ENCODE results near the gene SBF1. TPM values are rescaled to one million over a fixed set of nuclear protein-coding genes. Genes with fewer than 3 reads are reported as not detected.

The SBF1 gene
- total and polyA plus RNA-seq, 2 donors (not counting 1 experiment from before 2014, with no cell fraction given) = 13.5 to 75.8 TPM

DNA sequence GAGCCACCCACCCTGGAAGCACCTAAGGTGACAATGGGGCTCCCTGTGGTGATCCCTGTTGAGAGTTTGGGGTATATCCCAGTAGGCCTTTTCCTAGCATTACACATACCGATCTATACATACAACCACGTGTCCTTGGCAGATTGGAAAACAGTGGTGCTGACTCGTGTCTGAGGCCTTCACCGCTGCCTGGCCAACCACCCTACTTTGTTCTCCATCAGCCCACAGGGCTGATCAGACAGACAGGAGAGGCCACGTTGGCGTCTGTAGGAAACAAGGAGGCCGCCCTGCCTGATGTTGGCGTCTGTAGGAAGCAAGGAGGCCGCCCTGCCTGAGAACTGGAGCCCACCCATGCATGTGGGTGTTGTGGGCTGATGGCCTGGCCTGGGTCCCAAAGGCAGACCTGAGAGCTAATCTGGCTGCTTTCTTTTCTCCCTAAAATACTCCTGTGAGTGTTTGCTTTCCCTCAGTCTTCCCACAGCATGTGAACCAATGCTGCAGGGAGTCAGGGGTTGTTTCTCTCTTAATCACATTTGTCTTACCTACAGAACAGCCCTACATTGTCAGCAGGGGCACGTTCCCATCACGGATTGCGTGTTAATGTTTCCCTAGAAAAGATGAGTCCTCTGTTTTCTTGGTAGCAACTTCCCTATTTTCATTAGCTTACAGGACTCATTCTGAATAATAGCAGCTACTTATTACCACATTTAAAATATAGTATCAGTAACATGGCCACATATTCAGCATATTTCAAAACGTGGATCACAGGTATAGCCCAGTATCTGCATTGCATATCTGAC, 57.2 kb downstream of the SBF1 start:
- Histone ChIP-seq H3K9ac (ENCODE audit: insufficient read depth, low read length) (no peak overlapping the region), H4K20me1 (ENCODE audit: control insufficient read depth, extremely low read depth, insufficient read depth, low read length) (no peaks in the 10 kb centered on the region), H3K4me2 (ENCODE audit: extremely low read depth, insufficient read depth, low read length) (no peak overlapping the region), H3K27ac (ENCODE audit: insufficient read depth, low read length) (no peak overlapping the region), H3K9me3 (ENCODE audit: control insufficient read depth, insufficient read depth, low read depth, low read length) (no peaks in the 10 kb centered on the region), H3K4me1 (ENCODE audit: control insufficient read depth, extremely low read depth, insufficient read depth, low read length) (no peaks in the 10 kb centered on the region), H3K36me3 (ENCODE audit: control insufficient read depth, insufficient read depth, low read length) (peaks cover 41% of the 10 kb centered on the region), H3K4me3 (replicated peaks in 1 of 4; ENCODE audit: control extremely low read depth in 1 of 4, insufficient read depth in 1 of 4, low read depth in 3 of 4, low read length in 4 of 4) (no peak overlapping the region), H3K27me3 (ENCODE audit: control insufficient read depth, insufficient read depth, low read length) (no peaks in the 10 kb centered on the region), H2AFZ (ENCODE audit: low read length) (no peak overlapping the region), H3K79me2 (ENCODE audit: control insufficient read depth, insufficient read depth, low read length) (no peaks in the 10 kb centered on the region)
- peak in 1 of 2 donors; percentile 44 for DNase-seq (ENCODE audit: low read depth in 2 of 2)
- TF ChIP-seq, protein P1, sequence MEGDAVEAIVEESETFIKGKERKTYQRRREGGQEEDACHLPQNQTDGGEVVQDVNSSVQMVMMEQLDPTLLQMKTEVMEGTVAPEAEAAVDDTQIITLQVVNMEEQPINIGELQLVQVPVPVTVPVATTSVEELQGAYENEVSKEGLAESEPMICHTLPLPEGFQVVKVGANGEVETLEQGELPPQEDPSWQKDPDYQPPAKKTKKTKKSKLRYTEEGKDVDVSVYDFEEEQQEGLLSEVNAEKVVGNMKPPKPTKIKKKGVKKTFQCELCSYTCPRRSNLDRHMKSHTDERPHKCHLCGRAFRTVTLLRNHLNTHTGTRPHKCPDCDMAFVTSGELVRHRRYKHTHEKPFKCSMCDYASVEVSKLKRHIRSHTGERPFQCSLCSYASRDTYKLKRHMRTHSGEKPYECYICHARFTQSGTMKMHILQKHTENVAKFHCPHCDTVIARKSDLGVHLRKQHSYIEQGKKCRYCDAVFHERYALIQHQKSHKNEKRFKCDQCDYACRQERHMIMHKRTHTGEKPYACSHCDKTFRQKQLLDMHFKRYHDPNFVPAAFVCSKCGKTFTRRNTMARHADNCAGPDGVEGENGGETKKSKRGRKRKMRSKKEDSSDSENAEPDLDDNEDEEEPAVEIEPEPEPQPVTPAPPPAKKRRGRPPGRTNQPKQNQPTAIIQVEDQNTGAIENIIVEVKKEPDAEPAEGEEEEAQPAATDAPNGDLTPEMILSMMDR (conservative IDR thresholded peaks at IDR 0.05 in 1 of 2, IDR thresholded peaks at IDR 0.05 in 1 of 2; ENCODE audit: low read depth in 1 of 2, low read length in 2 of 2) = no peak
- TF ChIP-seq EZH2 (IDR thresholded peaks at IDR 0.05; ENCODE audit: low read length, missing control alignments) = no peak

DNA sequence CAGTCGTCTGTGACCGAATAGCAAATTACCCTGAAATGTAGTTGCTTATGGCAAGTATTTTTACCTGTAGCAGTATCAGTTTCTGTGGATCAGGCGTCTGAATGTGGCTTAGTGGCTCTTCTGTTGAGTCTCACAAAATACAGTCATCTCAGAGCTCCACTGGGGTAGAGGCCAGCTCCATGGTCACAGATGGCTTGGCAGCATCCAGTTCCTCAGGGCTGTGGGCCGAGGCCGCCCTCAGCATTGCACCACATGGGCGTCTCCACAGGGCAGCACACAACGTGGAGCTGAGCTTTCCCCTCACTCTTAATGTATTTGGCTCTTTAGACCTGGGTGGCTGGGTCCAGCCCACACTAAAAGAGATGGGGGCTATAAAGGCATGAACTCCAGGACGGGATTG, 57.8 kb downstream of the SBF1 start:
- Histone ChIP-seq H2AFZ (ENCODE audit: low read length) (no peak overlapping the region), H3K4me2 (ENCODE audit: extremely low read depth, insufficient read depth, low read length) (no peak overlapping the region), H3K9ac (ENCODE audit: insufficient read depth, low read length) (no peak overlapping the region), H3K79me2 (ENCODE audit: control insufficient read depth, insufficient read depth, low read length) (no peaks in the 10 kb centered on the region), H3K9me3 (ENCODE audit: control insufficient read depth, insufficient read depth, low read depth, low read length) (no peaks in the 10 kb centered on the region), H4K20me1 (ENCODE audit: control insufficient read depth, extremely low read depth, insufficient read depth, low read length) (no peaks in the 10 kb centered on the region), H3K27me3 (ENCODE audit: control insufficient read depth, insufficient read depth, low read length) (no peaks in the 10 kb centered on the region), H3K4me3 (replicated peaks in 1 of 4; ENCODE audit: control extremely low read depth in 1 of 4, insufficient read depth in 1 of 4, low read depth in 3 of 4, low read length in 4 of 4) (no peak overlapping the region), H3K4me1 (ENCODE audit: control insufficient read depth, extremely low read depth, insufficient read depth, low read length) (no peaks in the 10 kb centered on the region), H3K27ac (ENCODE audit: insufficient read depth, low read length) (no peak overlapping the region), H3K36me3 (ENCODE audit: control insufficient read depth, insufficient read depth, low read length) (peaks cover 38% of the 10 kb centered on the region)
- TF ChIP-seq, protein P1 (conservative IDR thresholded peaks at IDR 0.05 in 1 of 2, IDR thresholded peaks at IDR 0.05 in 1 of 2; ENCODE audit: low read depth in 1 of 2, low read length in 2 of 2) = no peak
- TF ChIP-seq EZH2 (IDR thresholded peaks at IDR 0.05; ENCODE audit: low read length, missing control alignments) = no peak
- DNase-seq (ENCODE audit: low read depth in 2 of 2) = no peak

DNA sequence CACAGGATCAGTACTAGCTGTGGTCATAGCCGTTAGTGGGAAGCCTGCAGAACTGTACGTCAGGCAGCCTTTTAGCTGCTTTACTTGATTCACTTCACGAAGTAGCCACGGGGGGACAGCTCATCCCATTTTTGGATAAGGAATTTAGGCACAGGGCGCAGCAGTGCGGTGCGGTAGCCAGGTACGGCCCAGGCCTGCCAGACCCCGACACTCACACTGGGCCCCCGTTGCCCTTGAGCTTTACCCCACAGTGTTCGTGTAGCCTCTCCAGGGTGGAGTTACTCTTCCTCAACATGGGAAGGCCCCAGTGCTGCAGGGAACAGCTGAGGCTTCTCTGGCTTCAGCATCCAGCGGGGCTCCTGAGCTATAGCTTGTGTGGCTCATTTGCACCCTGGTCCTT, 59.4 kb downstream of the SBF1 start:
- H3K36me3 ChIP-seq (ENCODE audit: control insufficient read depth, insufficient read depth, low read length) = peaks cover 32% of the 10 kb centered on the region
- no peak for TF ChIP-seq EZH2 (IDR thresholded peaks at IDR 0.05; ENCODE audit: low read length, missing control alignments)
- TF ChIP-seq, protein P1 (conservative IDR thresholded peaks at IDR 0.05 in 1 of 2, IDR thresholded peaks at IDR 0.05 in 1 of 2; ENCODE audit: low read depth in 1 of 2, low read length in 2 of 2) = no peak

More for the DNA sequence above, 59.4 kb downstream of the SBF1 start:
- Histone ChIP-seq H3K9ac (ENCODE audit: insufficient read depth, low read length) (no peak overlapping the region), H3K4me2 (ENCODE audit: extremely low read depth, insufficient read depth, low read length) (no peak overlapping the region), H3K79me2 (ENCODE audit: control insufficient read depth, insufficient read depth, low read length) (no peaks in the 10 kb centered on the region), H3K4me1 (ENCODE audit: control insufficient read depth, extremely low read depth, insufficient read depth, low read length) (no peaks in the 10 kb centered on the region), H3K9me3 (ENCODE audit: control insufficient read depth, insufficient read depth, low read depth, low read length) (no peaks in the 10 kb centered on the region), H2AFZ (ENCODE audit: low read length) (no peak overlapping the region), H3K4me3 (replicated peaks in 1 of 4; ENCODE audit: control extremely low read depth in 1 of 4, insufficient read depth in 1 of 4, low read depth in 3 of 4, low read length in 4 of 4) (no peak overlapping the region), H3K27ac (ENCODE audit: insufficient read depth, low read length) (no peak overlapping the region), H4K20me1 (ENCODE audit: control insufficient read depth, extremely low read depth, insufficient read depth, low read length) (no peaks in the 10 kb centered on the region), H3K27me3 (ENCODE audit: control insufficient read depth, insufficient read depth, low read length) (no peaks in the 10 kb centered on the region)
- DNase-seq (ENCODE audit: low read depth in 2 of 2) = no peak
